HEK293 (cell line): ENCODE data around the gene DYTN.

ENCODE experiments used
- CTCF ChIA-PET: fragments of 350-600 bp; formaldehyde crosslinking; extraction: SDS; loops from one replicate; lab custom pipeline; 2021; ENCODE audit warnings: antibody characterized with exemption; lab: Yijun Ruan, JAX
- POLR2A ChIA-PET: fragments of 300-600 bp; formaldehyde crosslinking; extraction: SDS; loops from one replicate; lab custom pipeline; 2020; ENCODE audit warnings: antibody characterized with exemption, inconsistent platforms; lab: Yijun Ruan, JAX
- H3K27ac ChIP-seq: fragments of 200-500 bp; sonication (Bioruptor generic); 2 replicates; pipeline ENCODE4 v1.5.1; 2014; ENCODE audit warnings: low read depth, low read length, control low read depth, inconsistent platforms; ENCODE audit errors: extremely low read depth
- H3K36me3 ChIP-seq, 2 experiments: fragments of 200-500 bp in 1 of 2; sonication (Bioruptor generic) in 1 of 2; 1 replicate in 1 of 2; 2 replicates in 1 of 2; pipeline ENCODE4 v1.5.1; 2014 to 2017; ENCODE audit warnings: inconsistent platforms in 2 of 2, low read length in 2 of 2; ENCODE audit not compliant: control insufficient read depth in 2 of 2, insufficient read depth in 1 of 2
- H3K4me1 ChIP-seq: fragments of 200-500 bp; sonication (Bioruptor generic); 2 replicates; pipeline ENCODE4 v1.5.1; 2014; ENCODE audit warnings: mild to moderate bottlenecking, low read length, inconsistent platforms; ENCODE audit not compliant: control insufficient read depth, insufficient read depth
- H3K4me3 ChIP-seq: 2 replicates; pipeline ENCODE4 v1.5.1; 2011; ENCODE audit warnings: low read depth, mild to moderate bottlenecking, control low read depth, low read length, moderate library complexity
- H3K9me3 ChIP-seq: fragments of 200-500 bp; sonication (Bioruptor generic); 2 replicates; pipeline ENCODE4 v1.5.1; 2014; ENCODE audit warnings: low read depth, low read length, inconsistent platforms; ENCODE audit not compliant: control insufficient read depth, insufficient read depth
- FEZF1 ChIP-seq: fragments of 450-650 bp; formaldehyde crosslinking; IDR thresholded peaks from 2 replicates; pipeline ENCODE4 v1.5.1; 2016; ENCODE audit warnings: missing biosample characterization, missing genetic modification characterization
- SCRT2 ChIP-seq: fragments of 450-650 bp; formaldehyde crosslinking; IDR thresholded peaks from 2 replicates; pipeline ENCODE4 v1.5.1; 2016; ENCODE audit warnings: missing biosample characterization, missing genetic modification characterization
- ZBTB1 ChIP-seq: fragments of 450-650 bp; formaldehyde crosslinking; IDR thresholded peaks from 2 replicates; pipeline ENCODE4 v1.5.1; 2016; ENCODE audit warnings: missing biosample characterization, missing genetic modification characterization
- ZBTB17 ChIP-seq: fragments of 450-650 bp; formaldehyde crosslinking; IDR thresholded peaks from 2 replicates; pipeline ENCODE4 v1.5.1; 2016; ENCODE audit warnings: missing biosample characterization, missing genetic modification characterization
- ZBTB8A ChIP-seq: fragments of 450-650 bp; formaldehyde crosslinking; IDR thresholded peaks from 2 replicates; pipeline ENCODE4 v1.5.1; 2016; ENCODE audit warnings: missing biosample characterization, missing genetic modification characterization
- ZFP69B ChIP-seq: fragments of 450-650 bp; formaldehyde crosslinking; IDR thresholded peaks from 2 replicates; pipeline ENCODE4 v1.5.1; 2016; ENCODE audit warnings: missing biosample characterization, missing genetic modification characterization
- ZIC2 ChIP-seq: fragments of 450-650 bp; formaldehyde crosslinking; IDR thresholded peaks from 2 replicates; pipeline ENCODE4 v1.5.1; 2016; ENCODE audit warnings: missing biosample characterization, missing genetic modification characterization
- ZNF24 ChIP-seq: fragments of 450-650 bp; formaldehyde crosslinking; IDR thresholded peaks from 2 replicates; pipeline ENCODE4 v1.5.1; 2016; ENCODE audit warnings: missing biosample characterization, missing genetic modification characterization
- ZNF585B ChIP-seq: fragments of 450-650 bp; formaldehyde crosslinking; IDR thresholded peaks from 2 replicates; pipeline ENCODE4 v1.5.1; 2016; ENCODE audit warnings: missing biosample characterization, missing genetic modification characterization
- ZNF660 ChIP-seq: fragments of 450-650 bp; IDR thresholded peaks from 2 replicates; pipeline ENCODE4 v1.5.1; 2018; ENCODE audit warnings: missing biosample characterization, mild to moderate bottlenecking, missing genetic modification characterization
- ZNF843 ChIP-seq: fragments of 450-650 bp; formaldehyde crosslinking; IDR thresholded peaks from 2 replicates; pipeline ENCODE4 v1.5.1; 2016; ENCODE audit warnings: missing biosample characterization, missing genetic modification characterization
- TF ChIP-seq, protein P1 (sequence below): fragments of 450-650 bp; formaldehyde crosslinking; IDR thresholded peaks from 2 replicates; pipeline ENCODE4 v1.5.1; 2017; ENCODE audit warnings: missing biosample characterization, mild to moderate bottlenecking, missing genetic modification characterization, moderate library complexity
- TF ChIP-seq, protein P2 (sequence below): fragments of 450-650 bp; formaldehyde crosslinking; IDR thresholded peaks from 2 replicates; pipeline ENCODE4 v1.5.1; 2016; ENCODE audit warnings: missing biosample characterization, missing genetic modification characterization, low read depth
- TF ChIP-seq, protein P3 (sequence below): fragments of 450-650 bp; formaldehyde crosslinking; conservative IDR thresholded peaks from 2 replicates; pipeline ENCODE4 v1.5.1; 2016; ENCODE audit warnings: low read depth, missing biosample characterization, missing genetic modification characterization
- TF ChIP-seq, protein P4 (sequence below): fragments of 450-650 bp; formaldehyde crosslinking; IDR thresholded peaks from 2 replicates; pipeline ENCODE4 v1.5.1; 2017; ENCODE audit warnings: missing biosample characterization, missing genetic modification characterization

Gene DYTN

DNA sequence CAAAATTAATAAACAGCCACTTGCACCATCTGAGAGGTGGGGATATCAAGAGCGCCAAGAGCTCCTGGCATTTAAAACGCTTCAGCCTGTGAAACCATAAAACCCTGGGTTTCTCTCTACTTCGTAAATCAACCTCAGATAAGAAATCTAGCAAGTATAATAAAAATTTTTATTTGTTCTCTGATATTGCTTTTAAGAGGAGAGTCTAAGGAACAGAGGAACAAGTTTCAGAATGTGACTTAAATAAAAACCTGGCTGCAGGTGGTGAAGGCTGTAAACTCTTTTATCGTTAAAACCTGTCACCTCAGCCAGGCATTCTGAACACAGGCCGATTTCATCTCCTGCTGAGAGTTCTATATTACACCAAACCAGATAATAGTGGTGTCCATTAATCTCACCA is 9.9 kb downstream of the DYTN start:
- CTCF ChIA-PET, result interaction anchor here (1.0 to 1.3 kb wide), 2 partner anchors 14 to 74 kb away, joined by 3 to 6 read pairs; no protein-coding TSS in a partner anchor

DNA sequence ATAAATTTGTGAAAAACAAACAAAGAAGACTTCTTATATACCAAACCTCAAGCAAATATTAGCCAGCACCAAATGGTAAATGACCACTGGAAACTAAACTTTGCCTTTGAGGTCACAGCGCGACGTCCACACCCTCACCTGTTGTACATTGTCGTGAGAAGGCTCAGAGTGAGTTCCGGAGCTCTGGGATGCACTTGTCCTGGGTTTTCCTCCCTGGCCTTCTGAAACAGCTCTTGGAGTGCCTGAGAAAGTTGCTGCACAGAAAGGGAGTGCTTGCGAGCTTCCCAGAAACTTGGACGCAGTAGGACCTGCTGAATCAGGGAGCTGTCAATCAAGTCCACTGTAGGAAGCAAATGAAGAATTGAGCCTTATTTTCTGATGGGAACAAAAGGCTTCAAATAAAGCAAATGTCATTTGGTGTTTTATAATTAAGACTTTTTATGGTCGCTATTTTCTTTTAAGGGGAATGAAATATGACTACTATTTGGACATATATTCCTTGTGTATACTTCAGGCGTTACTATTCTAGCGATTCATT is 11.0 kb downstream of the DYTN start:
- no peaks in the 10 kb centered on the region for H3K9me3 ChIP-seq
- ChIA-PET POLR2A (no interaction called here), CTCF (interaction anchor here (1.3 kb wide), 1 partner anchor 13 kb away, joined by 6 read pairs; no protein-coding TSS in a partner anchor)
- no peak overlapping the region for H3K27ac ChIP-seq
- 0 out of 2 replicates have a peak, but pooled peaks have one; percentile 18 for TF ChIP-seq SCRT2 (tag by site-specific recombination)
- TF ChIP-seq ZBTB8A, result no peak
- TF ChIP-seq ZFP69B (tag by site-specific recombination), result no peak
- TF ChIP-seq ZNF660 (tag by site-specific recombination), result no peak
- H3K4me3 ChIP-seq, result no peak overlapping the region
- no peaks in the 10 kb centered on the region for H3K36me3 ChIP-seq
- H3K4me1 ChIP-seq, result no peaks in the 10 kb centered on the region

More for the DNA sequence above, 9.9 kb downstream of the DYTN start:
- no peak overlapping the region for H3K27ac ChIP-seq
- POLR2A ChIA-PET, result no interaction called here
- no peaks in the 10 kb centered on the region for H3K9me3 ChIP-seq
- H3K36me3 ChIP-seq, result no peaks in the 10 kb centered on the region
- no peaks in the 10 kb centered on the region for H3K4me1 ChIP-seq
- H3K4me3 ChIP-seq, result no peak overlapping the region
- TF ChIP-seq, protein P1, sequence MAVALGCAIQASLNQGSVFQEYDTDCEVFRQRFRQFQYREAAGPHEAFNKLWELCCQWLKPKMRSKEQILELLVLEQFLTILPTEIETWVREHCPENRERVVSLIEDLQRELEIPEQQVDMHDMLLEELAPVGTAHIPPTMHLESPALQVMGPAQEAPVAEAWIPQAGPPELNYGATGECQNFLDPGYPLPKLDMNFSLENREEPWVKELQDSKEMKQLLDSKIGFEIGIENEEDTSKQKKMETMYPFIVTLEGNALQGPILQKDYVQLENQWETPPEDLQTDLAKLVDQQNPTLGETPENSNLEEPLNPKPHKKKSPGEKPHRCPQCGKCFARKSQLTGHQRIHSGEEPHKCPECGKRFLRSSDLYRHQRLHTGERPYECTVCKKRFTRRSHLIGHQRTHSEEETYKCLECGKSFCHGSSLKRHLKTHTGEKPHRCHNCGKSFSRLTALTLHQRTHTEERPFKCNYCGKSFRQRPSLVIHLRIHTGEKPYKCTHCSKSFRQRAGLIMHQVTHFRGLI, result no peak
- TF ChIP-seq, protein P2, sequence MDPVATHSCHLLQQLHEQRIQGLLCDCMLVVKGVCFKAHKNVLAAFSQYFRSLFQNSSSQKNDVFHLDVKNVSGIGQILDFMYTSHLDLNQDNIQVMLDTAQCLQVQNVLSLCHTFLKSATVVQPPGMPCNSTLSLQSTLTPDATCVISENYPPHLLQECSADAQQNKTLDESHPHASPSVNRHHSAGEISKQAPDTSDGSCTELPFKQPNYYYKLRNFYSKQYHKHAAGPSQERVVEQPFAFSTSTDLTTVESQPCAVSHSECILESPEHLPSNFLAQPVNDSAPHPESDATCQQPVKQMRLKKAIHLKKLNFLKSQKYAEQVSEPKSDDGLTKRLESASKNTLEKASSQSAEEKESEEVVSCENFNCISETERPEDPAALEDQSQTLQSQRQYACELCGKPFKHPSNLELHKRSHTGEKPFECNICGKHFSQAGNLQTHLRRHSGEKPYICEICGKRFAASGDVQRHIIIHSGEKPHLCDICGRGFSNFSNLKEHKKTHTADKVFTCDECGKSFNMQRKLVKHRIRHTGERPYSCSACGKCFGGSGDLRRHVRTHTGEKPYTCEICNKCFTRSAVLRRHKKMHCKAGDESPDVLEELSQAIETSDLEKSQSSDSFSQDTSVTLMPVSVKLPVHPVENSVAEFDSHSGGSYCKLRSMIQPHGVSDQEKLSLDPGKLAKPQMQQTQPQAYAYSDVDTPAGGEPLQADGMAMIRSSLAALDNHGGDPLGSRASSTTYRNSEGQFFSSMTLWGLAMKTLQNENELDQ, result no peak
- TF ChIP-seq, protein P3, sequence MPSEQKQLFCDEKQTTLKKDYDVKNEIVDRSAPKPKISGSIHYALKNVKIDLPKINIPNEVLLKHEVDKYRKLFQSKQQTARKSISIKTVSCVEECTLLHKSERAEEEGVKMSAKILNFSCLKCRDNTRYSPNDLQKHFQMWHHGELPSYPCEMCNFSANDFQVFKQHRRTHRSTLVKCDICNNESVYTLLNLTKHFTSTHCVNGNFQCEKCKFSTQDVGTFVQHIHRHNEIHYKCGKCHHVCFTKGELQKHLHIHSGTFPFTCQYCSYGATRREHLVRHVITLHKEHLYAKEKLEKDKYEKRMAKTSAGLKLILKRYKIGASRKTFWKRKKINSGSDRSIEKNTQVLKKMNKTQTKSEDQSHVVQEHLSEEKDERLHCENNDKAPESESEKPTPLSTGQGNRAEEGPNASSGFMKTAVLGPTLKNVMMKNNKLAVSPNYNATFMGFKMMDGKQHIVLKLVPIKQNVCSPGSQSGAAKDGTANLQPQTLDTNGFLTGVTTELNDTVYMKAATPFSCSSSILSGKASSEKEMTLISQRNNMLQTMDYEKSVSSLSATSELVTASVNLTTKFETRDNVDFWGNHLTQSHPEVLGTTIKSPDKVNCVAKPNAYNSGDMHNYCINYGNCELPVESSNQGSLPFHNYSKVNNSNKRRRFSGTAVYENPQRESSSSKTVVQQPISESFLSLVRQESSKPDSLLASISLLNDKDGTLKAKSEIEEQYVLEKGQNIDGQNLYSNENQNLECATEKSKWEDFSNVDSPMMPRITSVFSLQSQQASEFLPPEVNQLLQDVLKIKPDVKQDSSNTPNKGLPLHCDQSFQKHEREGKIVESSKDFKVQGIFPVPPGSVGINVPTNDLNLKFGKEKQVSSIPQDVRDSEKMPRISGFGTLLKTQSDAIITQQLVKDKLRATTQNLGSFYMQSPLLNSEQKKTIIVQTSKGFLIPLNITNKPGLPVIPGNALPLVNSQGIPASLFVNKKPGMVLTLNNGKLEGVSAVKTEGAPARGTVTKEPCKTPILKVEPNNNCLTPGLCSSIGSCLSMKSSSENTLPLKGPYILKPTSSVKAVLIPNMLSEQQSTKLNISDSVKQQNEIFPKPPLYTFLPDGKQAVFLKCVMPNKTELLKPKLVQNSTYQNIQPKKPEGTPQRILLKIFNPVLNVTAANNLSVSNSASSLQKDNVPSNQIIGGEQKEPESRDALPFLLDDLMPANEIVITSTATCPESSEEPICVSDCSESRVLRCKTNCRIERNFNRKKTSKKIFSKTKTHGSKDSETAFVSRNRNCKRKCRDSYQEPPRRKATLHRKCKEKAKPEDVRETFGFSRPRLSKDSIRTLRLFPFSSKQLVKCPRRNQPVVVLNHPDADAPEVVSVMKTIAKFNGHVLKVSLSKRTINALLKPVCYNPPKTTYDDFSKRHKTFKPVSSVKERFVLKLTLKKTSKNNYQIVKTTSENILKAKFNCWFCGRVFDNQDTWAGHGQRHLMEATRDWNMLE (tag by site-specific recombination), result no peak
- no peak for TF ChIP-seq ZBTB1
- peak; percentile 52 for TF ChIP-seq FEZF1 (tag by site-specific recombination)
- no peak for TF ChIP-seq ZNF24 (tag by site-specific recombination)
- peak; percentile 73 for TF ChIP-seq ZNF843 (tag by site-specific recombination)
- 0 out of 2 replicates have a peak, but pooled peaks have one; percentile 13 for TF ChIP-seq ZIC2
- TF ChIP-seq, protein P4, sequence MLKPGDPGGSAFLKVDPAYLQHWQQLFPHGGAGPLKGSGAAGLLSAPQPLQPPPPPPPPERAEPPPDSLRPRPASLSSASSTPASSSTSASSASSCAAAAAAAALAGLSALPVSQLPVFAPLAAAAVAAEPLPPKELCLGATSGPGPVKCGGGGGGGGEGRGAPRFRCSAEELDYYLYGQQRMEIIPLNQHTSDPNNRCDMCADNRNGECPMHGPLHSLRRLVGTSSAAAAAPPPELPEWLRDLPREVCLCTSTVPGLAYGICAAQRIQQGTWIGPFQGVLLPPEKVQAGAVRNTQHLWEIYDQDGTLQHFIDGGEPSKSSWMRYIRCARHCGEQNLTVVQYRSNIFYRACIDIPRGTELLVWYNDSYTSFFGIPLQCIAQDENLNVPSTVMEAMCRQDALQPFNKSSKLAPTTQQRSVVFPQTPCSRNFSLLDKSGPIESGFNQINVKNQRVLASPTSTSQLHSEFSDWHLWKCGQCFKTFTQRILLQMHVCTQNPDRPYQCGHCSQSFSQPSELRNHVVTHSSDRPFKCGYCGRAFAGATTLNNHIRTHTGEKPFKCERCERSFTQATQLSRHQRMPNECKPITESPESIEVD (tag by site-specific recombination), result 0 out of 2 replicates have a peak, but pooled peaks have one; percentile 29
- TF ChIP-seq ZNF585B (tag by site-specific recombination), result no peak
- peak; percentile 43; the same call in 1 of the 2 replicates for TF ChIP-seq ZBTB17
